ENCODE results near the gene RASGRF1.

Gene RASGRF1

DNA sequence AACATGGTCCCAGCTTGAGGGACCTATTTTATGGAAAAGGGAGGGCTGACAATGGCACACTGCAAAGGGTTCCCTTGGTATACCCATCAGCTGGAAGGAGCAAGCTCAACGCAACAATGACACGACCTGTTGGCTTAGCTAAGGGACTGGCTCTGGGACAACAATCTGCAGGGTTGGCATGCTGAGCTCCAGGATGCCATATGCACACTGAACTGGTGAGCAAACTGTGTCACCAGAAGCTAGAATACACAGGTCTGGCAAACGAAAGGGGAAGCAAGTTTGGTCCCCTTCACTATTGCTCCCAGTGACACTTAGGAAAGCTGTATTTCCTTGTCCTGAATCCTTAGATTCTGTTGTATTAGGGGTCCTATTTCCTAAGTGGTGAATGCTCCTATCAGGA is 38.0 kb upstream of the RASGRF1 start:
- ATAC-seq, result no peak
- no peak for TF ChIP-seq GLIS3 (CRISPR knock-in tag; IDR thresholded peaks at IDR 0.05)
- TF ChIP-seq CSDC2 (CRISPR knock-in tag; IDR thresholded peaks at IDR 0.05), result no peak
- no peak for TF ChIP-seq TOX (CRISPR knock-in tag; IDR thresholded peaks at IDR 0.05; ENCODE audit: borderline replicate concordance)
- TF ChIP-seq BACH2 (CRISPR knock-in tag; IDR thresholded peaks at IDR 0.05; ENCODE audit: borderline replicate concordance), result no peak
- no peak for TF ChIP-seq OSR1 (CRISPR knock-in tag; IDR thresholded peaks at IDR 0.05)
- no peak for TF ChIP-seq ZNF70 (CRISPR knock-in tag; IDR thresholded peaks at IDR 0.05)
- TF ChIP-seq CSRNP3 (CRISPR knock-in tag; IDR thresholded peaks at IDR 0.05), result no peak
- TF ChIP-seq ZC3H10 (CRISPR knock-in tag; IDR thresholded peaks at IDR 0.05), result no peak
- TF ChIP-seq, protein P1, sequence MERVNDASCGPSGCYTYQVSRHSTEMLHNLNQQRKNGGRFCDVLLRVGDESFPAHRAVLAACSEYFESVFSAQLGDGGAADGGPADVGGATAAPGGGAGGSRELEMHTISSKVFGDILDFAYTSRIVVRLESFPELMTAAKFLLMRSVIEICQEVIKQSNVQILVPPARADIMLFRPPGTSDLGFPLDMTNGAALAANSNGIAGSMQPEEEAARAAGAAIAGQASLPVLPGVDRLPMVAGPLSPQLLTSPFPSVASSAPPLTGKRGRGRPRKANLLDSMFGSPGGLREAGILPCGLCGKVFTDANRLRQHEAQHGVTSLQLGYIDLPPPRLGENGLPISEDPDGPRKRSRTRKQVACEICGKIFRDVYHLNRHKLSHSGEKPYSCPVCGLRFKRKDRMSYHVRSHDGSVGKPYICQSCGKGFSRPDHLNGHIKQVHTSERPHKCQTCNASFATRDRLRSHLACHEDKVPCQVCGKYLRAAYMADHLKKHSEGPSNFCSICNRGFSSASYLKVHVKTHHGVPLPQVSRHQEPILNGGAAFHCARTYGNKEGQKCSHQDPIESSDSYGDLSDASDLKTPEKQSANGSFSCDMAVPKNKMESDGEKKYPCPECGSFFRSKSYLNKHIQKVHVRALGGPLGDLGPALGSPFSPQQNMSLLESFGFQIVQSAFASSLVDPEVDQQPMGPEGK (CRISPR knock-in tag; IDR thresholded peaks at IDR 0.05; ENCODE audit: borderline replicate concordance), result no peak
- no peak for TF ChIP-seq ISL1 (CRISPR knock-in tag; IDR thresholded peaks at IDR 0.05)
- TF ChIP-seq ZNF8 (CRISPR knock-in tag; IDR thresholded peaks at IDR 0.05), result no peak
- TF ChIP-seq CREB5 (CRISPR knock-in tag; IDR thresholded peaks at IDR 0.05; ENCODE audit: low read depth), result no peak
- TF ChIP-seq TCF4 (CRISPR knock-in tag; IDR thresholded peaks at IDR 0.05; ENCODE audit: borderline replicate concordance), result no peak
- TF ChIP-seq ESRRG (CRISPR knock-in tag; IDR thresholded peaks at IDR 0.05), result no peak
- TF ChIP-seq ARNTL (CRISPR knock-in tag; IDR thresholded peaks at IDR 0.05; ENCODE audit: borderline replicate concordance, low read depth), result no peak
- TF ChIP-seq ZFP30 (CRISPR knock-in tag; IDR thresholded peaks at IDR 0.05), result no peak
- TF ChIP-seq ZFP3 (CRISPR knock-in tag; IDR thresholded peaks at IDR 0.05), result no peak
- TF ChIP-seq ZNF565 (CRISPR knock-in tag; conservative IDR thresholded peaks at IDR 0.05; ENCODE audit: low read depth), result no peak
- TF ChIP-seq, protein P2, sequence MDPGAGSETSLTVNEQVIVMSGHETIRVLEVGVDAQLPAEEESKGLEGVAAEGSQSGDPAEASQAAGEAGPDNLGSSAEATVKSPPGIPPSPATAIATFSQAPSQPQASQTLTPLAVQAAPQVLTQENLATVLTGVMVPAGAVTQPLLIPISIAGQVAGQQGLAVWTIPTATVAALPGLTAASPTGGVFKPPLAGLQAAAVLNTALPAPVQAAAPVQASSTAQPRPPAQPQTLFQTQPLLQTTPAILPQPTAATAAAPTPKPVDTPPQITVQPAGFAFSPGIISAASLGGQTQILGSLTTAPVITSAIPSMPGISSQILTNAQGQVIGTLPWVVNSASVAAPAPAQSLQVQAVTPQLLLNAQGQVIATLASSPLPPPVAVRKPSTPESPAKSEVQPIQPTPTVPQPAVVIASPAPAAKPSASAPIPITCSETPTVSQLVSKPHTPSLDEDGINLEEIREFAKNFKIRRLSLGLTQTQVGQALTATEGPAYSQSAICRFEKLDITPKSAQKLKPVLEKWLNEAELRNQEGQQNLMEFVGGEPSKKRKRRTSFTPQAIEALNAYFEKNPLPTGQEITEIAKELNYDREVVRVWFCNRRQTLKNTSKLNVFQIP (CRISPR knock-in tag; IDR thresholded peaks at IDR 0.05; ENCODE audit: borderline replicate concordance, low read depth), result no peak
- TF ChIP-seq PPARA (CRISPR knock-in tag; IDR thresholded peaks at IDR 0.05; ENCODE audit: borderline replicate concordance), result no peak

DNA sequence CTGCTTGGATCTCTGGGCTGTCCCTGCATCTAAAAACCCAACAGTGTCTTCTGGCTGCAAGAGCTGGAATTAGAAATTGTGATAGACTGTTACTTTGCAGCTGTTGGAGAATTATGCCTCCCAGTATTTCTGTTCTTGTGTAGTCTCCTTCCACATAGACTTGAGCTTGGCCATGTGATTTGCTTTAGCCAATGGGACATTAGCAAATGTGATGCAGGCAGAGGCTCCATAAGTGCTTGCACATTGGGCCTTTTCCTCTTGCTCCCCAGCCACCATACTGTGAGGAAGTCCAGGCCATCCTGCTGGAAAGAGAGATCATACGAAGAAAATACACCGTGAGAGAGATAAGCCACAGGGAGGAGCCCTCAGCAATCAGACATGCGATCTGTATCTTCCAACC is 33.8 kb upstream of the RASGRF1 start:
- no peak for ATAC-seq
- TF ChIP-seq ZC3H10 (CRISPR knock-in tag; IDR thresholded peaks at IDR 0.05), result no peak
- TF ChIP-seq, protein P1 (CRISPR knock-in tag; IDR thresholded peaks at IDR 0.05; ENCODE audit: borderline replicate concordance), result no peak
- TF ChIP-seq ZNF565 (CRISPR knock-in tag; conservative IDR thresholded peaks at IDR 0.05; ENCODE audit: low read depth), result no peak
- no peak for TF ChIP-seq ARNTL (CRISPR knock-in tag; IDR thresholded peaks at IDR 0.05; ENCODE audit: borderline replicate concordance, low read depth)
- no peak for TF ChIP-seq ZNF8 (CRISPR knock-in tag; IDR thresholded peaks at IDR 0.05)
- no peak for TF ChIP-seq ISL1 (CRISPR knock-in tag; IDR thresholded peaks at IDR 0.05)
- no peak for TF ChIP-seq OSR1 (CRISPR knock-in tag; IDR thresholded peaks at IDR 0.05)

DNA sequence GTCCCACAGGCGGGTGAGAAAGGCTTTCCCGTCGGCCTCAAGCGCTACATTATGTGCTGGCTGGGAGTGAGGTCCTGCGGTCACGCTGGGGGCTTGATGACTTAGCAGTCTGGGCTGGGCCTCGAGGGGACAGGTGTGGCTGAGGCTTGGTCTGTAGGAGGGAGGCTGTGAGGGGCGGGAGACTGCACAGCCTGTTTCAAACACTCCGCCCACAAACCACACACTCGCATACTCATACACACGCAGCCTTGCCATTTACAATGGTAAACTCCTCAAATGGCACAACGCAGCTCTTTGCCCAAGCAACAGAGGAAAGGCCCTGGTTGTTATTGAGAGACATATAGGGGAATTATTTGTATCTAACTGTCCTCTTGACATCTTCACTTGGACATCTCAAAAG is 32.4 kb upstream of the RASGRF1 start:
- ATAC-seq, result no peak
- TF ChIP-seq, protein P1 (CRISPR knock-in tag; IDR thresholded peaks at IDR 0.05; ENCODE audit: borderline replicate concordance), result no peak
- TF ChIP-seq CSDC2 (CRISPR knock-in tag; IDR thresholded peaks at IDR 0.05) (no peak), BACH2 (CRISPR knock-in tag; IDR thresholded peaks at IDR 0.05; ENCODE audit: borderline replicate concordance) (no peak), CSRNP3 (CRISPR knock-in tag; IDR thresholded peaks at IDR 0.05) (no peak), ZNF8 (CRISPR knock-in tag; IDR thresholded peaks at IDR 0.05) (no peak), RARB (CRISPR knock-in tag; IDR thresholded peaks at IDR 0.05) (no peak), OSR1 (CRISPR knock-in tag; IDR thresholded peaks at IDR 0.05) (no peak), GLIS3 (CRISPR knock-in tag; IDR thresholded peaks at IDR 0.05) (no peak), ZNF70 (CRISPR knock-in tag; IDR thresholded peaks at IDR 0.05) (no peak), ZFP30 (CRISPR knock-in tag; IDR thresholded peaks at IDR 0.05) (no peak), ESRRG (CRISPR knock-in tag; IDR thresholded peaks at IDR 0.05) (no peak)

Measured in SK-N-SH treated with all-trans-retinoic acid at 6 μM for 48 hours (cell line).